Liver (tissue), 3 donors: ENCODE measurements around the gene MYL3.

Source experiments
- ATF3 ChIP-seq: IDR thresholded peaks from 2 replicates; pipeline ENCODE4 v1.6.1; 2016; ENCODE audit warnings: antibody characterized with exemption
- CTCF ChIP-seq: fragments of 150-350 bp; IDR thresholded peaks from 2 replicates; pipeline ENCODE4 v1.5.1; 2017; ENCODE audit warnings: improper control_type of control experiment, low read depth, low read length; ENCODE audit not compliant: missing input control
- FOXA1 ChIP-seq: IDR thresholded peaks from 2 replicates; pipeline ENCODE4 v1.6.1; 2016; ENCODE audit warnings: antibody characterized with exemption
- FOXA2 ChIP-seq: IDR thresholded peaks from 2 replicates; pipeline ENCODE4 v1.6.1; 2016; ENCODE audit warnings: antibody characterized with exemption
- HNF4A ChIP-seq, 2 donors: conservative IDR thresholded peaks; 2 replicates each; pipeline ENCODE4 v1.6.1; 2016; ENCODE audit warnings: antibody characterized with exemption in 2 of 2, mild to moderate bottlenecking in 2 of 2
- REST ChIP-seq: IDR thresholded peaks from 2 replicates; pipeline ENCODE4 v1.6.1; 2016; ENCODE audit warnings: antibody characterized with exemption, mild to moderate bottlenecking
- RXRA ChIP-seq, 2 donors: IDR thresholded peaks; 2 replicates each; pipeline ENCODE4 v1.6.1; 2017 to 2018; ENCODE audit warnings: antibody characterized with exemption in 2 of 2, mild to moderate bottlenecking in 1 of 2
- SP1 ChIP-seq: IDR thresholded peaks from 2 replicates; pipeline ENCODE4 v1.6.1; 2018; ENCODE audit warnings: antibody characterized with exemption, mild to moderate bottlenecking
- TAF1 ChIP-seq: conservative IDR thresholded peaks from 2 replicates; pipeline ENCODE4 v1.6.1; 2016; ENCODE audit warnings: antibody characterized with exemption, mild to moderate bottlenecking
- YY1 ChIP-seq: IDR thresholded peaks from 2 replicates; pipeline ENCODE4 v1.6.1; 2016; ENCODE audit warnings: antibody characterized with exemption, mild to moderate bottlenecking
- donor health status: healthy.
- donor health status: healthy.

- TF ChIP-seq CTCF (peak; percentile 36), RXRA (IDR thresholded peaks at IDR 0.05) (peak in 1 of 2 donors; percentile 2), TAF1 (no peak), SP1 (no peak), FOXA2 (no peak), REST (no peak), ATF3 (no peak), YY1 (no peak), FOXA1 (no peak), HNF4A (conservative IDR thresholded peaks at IDR 0.05) (peak in 1 of 2 donors; percentile 39)
These were observed 45.2 kb upstream of the MYL3 start for GRCh38 chr3:46908294-46908985.
